ENCODE results near the gene LRIG1. TPM values are rescaled to one million over a fixed set of nuclear protein-coding genes. Genes with fewer than 3 reads are reported as not detected.

LRIG1 gene
- total RNA-seq, 4 donors from 2014 or later: 44.2 to 96.2 (median 57.6) TPM

DNA sequence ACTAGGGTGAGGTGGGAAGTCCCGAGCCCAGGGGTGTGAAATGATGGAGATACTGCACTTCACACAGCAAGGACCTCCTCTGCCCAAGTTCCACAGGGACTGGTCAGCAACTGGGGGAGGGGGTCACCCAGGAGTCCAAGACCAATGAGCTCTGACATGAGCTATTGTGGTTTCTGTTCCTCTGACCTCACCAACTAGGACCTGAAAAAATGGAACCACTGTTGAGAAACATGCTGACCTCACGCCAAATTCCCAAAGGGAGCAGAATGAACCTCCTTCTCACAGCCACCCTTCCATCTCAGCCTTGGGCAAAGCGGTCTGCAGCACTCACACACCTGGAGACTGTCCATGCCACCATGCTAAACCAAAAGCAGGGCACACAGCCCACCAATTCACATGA lies 69.3 kb downstream of the LRIG1 start:
- no peak for DNase-seq (ENCODE audit: low spot score)

DNA sequence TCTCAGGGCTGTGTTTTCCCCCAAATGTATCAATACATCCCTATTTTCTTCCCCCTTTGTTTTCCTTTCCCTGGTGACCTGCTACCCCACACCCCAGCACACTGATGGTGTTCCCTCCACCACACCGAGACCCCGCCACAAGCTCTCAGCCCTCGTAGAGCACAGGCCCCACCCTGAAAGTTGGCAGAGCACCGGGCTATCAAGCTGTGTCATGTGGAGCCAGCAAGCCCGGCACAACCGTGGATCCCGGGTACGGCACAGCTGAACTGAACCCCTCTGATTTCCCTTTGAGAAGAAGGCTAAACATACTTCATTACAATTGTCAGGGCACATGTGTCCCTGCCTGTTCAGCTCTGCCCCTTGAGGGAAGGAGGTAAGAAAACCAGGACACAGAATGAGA lies 69.9 kb downstream of the LRIG1 start:
- no peak for ATAC-seq (ENCODE audit: low FRiP score)
- no peak for DNase-seq (ENCODE audit: low spot score)
- no peak for TF ChIP-seq CTCF (IDR thresholded peaks at IDR 0.05)

More for the DNA sequence above, 69.3 kb downstream of the LRIG1 start:
- ATAC-seq (ENCODE audit: low FRiP score): no peak
- no peak for TF ChIP-seq CTCF (IDR thresholded peaks at IDR 0.05)

DNA sequence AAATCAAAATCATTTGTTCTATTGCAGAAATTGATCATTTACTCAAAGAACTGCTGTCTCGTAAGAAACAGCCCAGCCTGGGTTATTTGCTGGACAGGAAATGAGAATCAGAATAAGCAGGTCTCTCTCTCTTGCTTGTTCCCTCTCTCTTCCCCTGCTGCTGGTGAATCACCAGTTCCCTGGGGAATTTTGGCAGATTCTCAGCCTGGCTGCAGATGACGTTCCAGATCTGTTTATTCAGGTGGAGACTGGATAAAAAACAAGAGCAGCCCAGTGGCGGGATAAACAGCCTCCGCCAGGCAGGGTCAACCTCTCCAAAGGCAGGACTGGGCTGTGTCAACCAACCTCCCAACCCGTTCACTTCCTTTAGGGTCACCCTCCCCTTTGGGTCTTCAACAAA lies 72.1 kb downstream of the LRIG1 start:
- DNase-seq (ENCODE audit: low spot score): no peak

DNA sequence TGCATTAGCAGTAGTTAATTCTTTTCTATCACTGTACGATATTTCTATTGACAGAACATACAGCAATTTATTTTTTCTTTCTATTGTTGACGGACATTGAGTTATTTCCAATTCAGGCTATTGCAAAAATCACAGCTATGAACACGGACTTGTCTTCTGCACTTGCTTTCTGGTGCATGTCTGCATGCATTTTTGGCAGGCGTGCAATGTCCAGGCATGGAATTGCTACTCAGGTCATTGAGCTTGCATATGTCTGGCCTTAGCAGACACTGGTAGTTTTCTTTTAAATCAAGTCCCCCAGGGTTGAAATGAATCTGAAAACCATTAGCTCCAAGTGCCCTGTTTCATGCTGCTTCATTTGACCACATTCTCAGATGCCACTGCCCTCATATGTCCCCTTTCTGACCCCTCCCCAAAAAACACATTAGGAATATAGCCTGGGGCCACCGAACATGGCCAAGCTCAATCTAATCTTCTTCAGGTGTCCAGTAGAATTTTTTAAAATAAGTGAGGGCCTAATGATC lies 72.8 kb downstream of the LRIG1 start:
- TF ChIP-seq CTCF (IDR thresholded peaks at IDR 0.05): no peak
- DNase-seq (ENCODE audit: low spot score) (no peak), ATAC-seq (ENCODE audit: low FRiP score) (no peak)

More for the DNA sequence above, 72.1 kb downstream of the LRIG1 start:
- no peak for TF ChIP-seq CTCF (IDR thresholded peaks at IDR 0.05)
- ATAC-seq (ENCODE audit: low FRiP score): peak; percentile 86

GRCh38 chr3:66427352-66427751 lies 73.5 kb downstream of the LRIG1 start:
- ATAC-seq (ENCODE audit: low FRiP score): no peak
- no peak for DNase-seq (ENCODE audit: low spot score)
- no peak for TF ChIP-seq CTCF (IDR thresholded peaks at IDR 0.05)

GRCh38 chr3:66426135-66426534 lies 74.7 kb downstream of the LRIG1 start:
- ATAC-seq (ENCODE audit: low FRiP score): no peak
- no peak for DNase-seq (ENCODE audit: low spot score)

More at GRCh38 chr3:66426135-66426534, 74.7 kb downstream of the LRIG1 start:
- TF ChIP-seq CTCF (IDR thresholded peaks at IDR 0.05): no peak

Data from omental fat pad (tissue), 4 donors.